HG02798 (cell line): ENCODE measurements around the gene CXCR5.

Experiments used
- ATAC-seq: cut with Tn5 transposase; IDR thresholded peaks from one replicate; pipeline ENCODE4 v1.9.1; 2021; ENCODE audit warnings: mild to moderate bottlenecking; ENCODE audit not compliant: unreplicated experiment, poor library complexity

Gene CXCR5

DNA sequence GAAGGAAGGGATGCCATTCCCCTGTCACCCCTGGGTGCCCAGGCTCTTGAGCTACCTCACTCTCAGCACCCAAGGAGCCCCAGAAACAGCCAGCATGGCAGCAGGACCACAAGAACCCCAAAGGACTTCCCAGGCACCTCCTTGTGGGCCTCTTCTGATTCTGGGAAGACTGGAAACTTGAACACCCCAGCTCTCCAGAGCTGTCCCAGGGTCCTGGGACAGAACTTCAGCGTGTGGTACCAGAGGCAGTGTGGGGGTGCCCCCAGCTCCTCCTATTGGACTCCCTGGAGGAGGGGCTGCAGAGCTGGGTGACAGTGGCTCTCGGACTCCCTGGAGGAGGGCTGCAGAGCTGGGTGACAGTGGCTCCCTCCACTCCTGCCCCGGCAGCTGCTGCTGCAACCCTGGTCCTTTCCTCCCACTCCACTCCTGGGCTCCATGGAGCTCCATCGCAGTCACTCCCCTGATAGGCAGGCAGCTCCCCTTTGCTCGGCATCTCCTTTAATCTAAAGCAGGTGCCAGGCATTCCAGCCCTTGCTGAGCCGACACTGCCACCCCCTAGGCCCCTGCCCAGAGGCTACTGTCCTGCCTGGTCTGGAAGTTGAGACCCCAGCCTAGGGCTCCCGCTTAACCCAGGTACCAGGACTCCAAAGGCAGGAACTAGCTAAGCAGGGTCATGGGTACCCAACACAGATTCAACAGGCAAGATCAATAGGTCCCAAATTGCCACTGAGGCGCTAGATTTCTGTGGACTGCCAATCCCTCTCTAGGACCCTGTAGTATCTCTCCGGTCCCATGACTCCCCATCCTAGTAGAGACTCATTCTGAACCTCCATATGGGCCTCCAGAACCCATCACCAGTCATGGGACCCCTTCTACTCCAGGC is 39.3 kb downstream of the CXCR5 start:
- ATAC-seq, result no peak

DNA sequence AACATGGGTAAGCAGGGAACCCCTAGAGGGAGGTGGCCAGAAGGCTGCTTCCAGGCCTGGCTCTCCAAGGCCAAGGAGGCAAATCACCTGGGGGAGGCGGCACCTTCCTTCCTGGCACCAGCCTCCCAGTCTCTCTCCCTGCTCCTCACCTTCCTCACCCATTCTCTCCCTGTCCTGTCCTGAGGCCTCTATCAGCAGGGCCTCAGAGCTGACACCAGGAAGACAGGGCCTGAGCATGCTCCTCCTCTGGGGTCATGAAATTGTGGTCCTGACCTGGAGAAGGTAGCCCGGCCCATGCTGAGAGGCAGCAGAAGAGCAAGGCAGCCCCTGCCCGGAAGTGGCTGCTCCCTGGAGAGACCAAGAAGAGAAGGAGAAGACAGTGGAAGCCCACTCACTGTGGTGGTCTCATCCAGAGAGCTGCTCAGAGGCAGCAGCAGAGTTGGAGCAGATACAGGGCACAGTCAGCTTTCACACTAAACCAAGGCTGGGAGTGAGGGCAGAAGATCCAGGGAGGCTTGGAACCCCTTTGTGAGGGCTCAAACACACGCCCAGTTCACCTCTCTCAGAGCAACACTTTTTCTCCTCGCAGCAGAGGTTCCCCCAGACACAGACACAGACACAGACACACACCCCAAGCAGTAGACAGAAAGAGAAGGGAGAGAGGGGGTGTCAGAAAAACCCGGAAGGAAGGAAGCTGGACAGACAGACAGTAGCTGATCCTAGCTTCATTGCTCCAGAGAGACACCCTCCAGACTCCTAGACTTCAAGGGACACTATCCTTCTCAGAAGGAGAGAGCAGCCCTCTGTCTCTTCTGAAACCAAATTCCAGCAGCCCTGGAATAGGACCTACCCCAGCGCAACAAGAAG is 40.3 kb downstream of the CXCR5 start:
- no peak for ATAC-seq

DNA sequence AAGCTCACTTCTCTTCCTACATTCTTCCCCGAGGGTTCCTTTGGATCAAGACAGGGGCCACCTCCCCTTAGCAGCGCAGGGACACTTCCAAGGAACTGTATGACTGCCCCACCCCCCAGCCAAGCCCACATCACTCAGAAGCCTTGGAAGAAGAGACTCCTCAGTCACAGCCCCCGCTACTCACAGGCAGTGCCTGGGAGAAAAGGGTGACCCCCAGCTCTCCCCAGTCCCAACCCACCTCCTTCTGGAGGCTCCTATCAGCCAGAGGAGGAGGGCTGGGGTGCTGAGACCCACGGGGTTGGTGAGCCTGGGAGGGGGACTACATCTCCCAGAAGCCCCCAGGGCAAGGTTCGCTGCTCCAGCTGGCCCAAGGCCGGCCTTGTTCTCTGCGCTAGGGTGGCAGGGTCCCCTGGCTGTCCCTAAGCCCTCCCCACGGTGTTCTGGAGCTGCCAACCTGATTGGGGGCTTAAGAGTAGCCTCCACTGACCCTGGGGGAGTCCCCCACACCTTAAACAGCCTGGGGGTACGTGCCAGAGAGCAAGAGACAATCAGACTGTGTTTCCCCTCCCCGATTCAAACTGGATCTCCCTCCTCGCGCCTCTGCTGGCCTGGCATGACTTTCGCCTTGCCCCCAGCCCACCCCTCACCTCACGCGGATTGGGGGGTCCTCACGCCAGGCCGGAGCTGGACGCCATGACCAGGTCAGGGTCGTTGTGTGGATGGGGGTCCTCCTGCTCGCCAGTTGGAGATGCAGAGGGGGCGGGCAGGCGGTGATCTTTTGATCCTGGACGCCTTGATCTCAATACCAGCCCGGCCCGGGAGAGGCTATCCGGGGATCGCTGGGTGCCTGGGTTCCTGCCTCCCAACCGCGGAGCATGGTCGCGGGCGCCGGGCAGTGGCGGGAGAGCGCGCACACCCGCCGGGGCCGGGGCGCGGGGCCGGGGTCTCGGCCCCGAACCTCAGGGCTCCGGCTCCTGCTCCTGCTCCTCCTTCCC is 41.2 kb downstream of the CXCR5 start:
- no peak for ATAC-seq

DNA sequence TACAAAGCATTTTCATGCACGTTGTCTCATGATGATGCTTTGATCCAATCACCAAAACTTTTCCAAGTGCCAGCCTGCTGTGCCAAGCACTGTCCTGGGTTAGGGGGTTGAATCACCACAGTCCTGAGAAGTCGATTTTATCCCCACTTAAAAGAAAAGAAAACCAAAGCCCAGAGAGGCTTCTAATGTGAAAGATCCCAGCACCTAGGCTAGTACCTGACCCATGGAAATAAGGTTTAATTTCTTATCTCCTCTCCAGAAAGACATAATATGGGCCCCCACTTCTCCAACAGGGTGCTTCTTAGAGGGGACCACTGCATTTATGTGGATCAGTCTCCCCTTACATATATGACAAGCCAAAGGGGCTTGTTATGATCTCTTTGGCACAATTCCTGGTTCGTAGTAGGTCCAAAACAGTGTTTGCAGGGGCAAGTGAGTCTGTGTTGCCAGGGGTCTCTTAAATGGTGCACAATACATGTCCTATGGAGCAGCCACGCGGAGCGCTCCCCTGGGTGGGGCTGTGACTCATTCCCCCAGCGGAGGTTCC is 43.9 kb downstream of the CXCR5 start:
- no peak for ATAC-seq

DNA sequence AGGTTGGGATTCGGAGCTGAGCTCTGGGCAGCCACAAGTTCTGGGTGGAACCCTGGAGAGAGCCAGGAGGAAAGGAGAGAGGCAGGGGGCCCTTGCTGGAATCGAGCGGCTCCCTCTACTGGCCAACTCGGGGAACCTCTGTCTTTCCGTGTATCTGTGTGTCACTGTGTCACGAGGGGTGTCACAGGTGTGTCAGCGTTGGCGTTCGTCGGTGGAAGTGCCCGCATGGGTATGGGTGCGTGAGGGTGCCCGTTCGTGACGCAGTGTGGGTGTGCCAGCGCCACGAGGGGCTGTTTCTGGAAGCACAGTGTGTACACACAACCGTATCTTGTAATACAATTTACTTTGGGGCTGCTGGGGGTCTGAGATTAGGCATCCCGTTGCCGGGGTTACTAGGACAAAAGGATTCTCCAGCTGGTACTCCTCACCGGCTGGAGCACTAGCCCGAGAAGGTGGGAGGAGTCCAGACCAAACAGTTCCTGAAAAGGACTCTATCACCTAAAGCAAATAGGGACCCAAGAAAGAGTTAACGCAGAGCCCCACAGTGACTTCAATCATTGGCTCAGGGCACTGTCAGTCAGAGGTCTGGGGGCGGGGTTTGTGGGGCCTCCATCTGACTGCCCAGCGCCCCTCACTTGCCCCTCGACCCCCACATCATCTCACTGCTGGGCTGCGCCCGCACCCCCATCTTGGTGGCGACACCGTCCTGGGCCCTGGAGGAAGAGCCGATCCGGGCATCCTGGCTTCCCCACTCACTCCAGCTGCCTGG is 44.6 kb downstream of the CXCR5 start:
- peak; percentile 45 for ATAC-seq

DNA sequence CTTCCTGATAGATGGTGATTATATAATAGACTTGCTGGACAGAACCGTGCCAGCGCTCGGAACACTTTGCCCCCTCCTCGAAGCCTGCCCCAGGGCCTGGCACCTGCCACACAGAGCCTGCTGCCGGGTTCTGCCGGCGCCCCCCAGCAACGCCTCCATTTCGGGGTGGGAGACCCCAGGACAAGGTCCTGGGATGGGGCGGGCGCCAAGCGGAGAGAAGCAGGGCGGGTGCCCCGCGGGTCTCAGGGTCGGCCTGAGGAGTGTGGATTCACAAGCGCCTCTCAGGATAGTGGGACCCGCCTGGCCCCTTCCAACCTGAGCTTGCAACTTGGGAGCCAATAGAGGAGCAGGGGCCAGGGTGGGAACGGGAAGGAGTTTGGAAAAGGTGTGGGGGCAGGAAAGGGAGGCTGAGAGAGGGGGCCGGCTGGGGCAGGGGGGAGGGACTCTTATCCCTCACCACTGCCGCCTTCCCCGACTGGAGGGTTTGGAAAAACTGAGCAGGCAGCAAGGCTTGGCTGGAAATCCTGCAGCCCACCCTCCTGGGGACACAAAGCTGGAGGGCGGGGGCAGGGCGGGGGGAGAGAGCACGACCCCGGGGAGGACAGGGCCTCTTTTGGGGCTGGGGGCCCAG is 45.3 kb downstream of the CXCR5 start:
- peak; percentile 0 for ATAC-seq

DNA sequence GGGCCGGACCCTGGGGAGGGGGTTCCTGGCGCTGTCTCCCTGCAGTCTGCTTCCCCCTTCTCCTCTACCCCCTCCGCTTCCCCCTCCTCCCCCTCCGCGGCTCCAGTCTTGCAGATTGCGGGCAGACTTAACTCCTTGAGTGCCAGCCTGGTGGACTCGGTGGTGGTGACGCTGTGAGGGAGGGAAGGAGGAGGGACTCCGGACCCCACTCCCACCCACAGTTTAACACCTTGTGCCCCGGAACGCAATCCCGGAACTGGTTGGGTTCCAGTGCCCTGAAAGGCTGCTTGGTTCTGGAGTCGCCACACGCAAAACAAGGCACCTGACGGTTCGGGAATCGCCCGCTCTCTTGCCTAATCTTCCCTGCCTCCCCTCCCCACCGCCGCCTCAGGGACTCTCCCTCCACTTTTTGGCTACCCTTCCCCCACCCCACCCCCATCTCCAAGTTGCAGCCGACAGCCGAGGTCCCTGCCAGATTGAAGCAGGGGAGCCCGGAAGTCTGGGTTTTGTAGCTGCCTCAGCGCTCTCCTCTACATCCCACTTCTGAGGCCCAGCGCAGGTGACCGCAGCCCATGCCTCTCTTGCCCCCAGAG is 45.9 kb downstream of the CXCR5 start:
- ATAC-seq, result no peak

DNA sequence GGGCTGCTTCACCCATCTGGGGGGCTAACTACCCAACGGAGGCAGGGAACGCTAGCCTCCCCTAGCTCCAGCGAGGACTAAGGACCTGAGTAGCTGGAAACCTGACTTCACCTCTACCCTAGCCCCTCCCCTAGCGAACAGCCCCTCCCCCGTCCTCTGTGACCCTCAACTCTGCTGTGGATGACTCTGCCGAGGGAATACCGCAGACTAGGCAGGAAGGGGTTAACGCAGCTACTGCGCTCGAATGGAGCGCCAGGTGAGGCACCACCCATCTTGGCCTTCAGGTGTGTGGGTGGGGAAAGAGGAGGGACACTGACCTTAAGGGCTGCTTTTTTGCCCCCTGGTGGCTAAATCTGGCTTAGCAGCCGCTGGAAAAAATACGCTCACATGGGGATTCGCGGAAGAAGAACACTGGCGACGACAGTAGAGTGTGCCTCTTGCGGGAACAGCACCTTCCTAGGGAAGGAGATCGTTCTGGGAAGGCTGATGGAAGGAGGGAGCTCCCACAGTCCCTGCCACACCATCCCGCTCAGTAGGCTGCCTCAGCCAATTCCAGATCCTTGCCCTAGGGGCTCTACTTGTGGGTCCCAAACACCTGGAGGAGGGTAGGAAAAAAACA is 46.5 kb downstream of the CXCR5 start:
- ATAC-seq, result peak; percentile 24

DNA sequence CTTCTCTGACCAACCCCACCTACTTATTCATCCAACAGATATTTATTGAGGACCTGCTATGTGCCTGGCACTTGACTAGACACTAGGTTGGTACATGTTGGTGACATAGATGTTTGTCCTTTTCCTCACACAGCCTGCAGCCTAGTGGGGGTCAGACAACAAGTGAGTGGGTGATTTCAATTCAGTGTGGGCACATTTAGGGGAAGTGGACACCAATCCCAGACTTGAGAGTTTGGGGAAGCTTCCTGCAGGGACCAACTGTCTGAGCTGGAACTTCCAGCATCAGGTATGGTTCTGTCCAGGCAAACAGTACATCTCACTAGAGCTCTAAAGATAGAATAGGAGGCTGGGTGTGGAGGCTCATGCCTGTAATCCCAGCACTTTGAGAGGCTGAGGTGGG is 47.9 kb downstream of the CXCR5 start:
- ATAC-seq, result no peak

DNA sequence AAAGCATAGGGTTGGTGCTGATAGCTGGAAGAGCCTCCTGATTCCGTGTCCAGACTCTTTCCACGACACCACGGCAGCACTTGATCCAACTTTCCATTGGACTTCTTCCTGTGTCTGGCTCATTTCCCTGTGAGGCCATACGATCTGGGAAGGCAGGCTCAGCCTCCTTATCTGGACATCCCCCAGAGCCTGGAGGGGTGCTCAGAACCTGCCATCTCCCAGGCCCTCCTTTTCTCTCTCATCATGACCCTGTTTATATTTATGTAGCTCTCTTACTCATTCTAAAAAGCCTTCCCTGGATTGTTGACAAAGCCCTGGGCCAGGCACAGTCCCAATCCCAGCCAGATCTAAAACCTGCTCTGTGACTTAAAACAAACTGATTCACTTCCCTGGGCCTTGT is 49.8 kb downstream of the CXCR5 start:
- no peak for ATAC-seq

DNA sequence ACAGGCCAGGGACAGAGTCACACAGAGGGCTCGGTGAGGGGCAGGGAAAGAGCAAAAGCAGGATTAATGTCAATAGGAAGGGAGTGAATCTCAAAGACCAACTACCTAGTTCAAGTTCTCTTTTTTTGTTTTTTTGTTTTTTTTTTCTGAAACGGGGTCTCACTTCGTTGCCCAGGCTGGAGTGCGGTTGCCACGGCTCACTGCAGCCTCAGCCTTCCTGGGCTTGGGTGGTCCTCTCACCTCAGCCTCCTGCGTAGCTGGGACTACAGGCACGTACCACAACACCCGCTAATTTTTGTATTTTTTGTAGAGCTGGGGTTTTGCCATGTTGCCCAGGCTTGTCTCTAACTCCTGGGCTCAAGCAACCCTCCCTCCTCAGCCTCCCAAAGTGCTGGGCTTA is 51.7 kb downstream of the CXCR5 start:
- no peak for ATAC-seq

DNA sequence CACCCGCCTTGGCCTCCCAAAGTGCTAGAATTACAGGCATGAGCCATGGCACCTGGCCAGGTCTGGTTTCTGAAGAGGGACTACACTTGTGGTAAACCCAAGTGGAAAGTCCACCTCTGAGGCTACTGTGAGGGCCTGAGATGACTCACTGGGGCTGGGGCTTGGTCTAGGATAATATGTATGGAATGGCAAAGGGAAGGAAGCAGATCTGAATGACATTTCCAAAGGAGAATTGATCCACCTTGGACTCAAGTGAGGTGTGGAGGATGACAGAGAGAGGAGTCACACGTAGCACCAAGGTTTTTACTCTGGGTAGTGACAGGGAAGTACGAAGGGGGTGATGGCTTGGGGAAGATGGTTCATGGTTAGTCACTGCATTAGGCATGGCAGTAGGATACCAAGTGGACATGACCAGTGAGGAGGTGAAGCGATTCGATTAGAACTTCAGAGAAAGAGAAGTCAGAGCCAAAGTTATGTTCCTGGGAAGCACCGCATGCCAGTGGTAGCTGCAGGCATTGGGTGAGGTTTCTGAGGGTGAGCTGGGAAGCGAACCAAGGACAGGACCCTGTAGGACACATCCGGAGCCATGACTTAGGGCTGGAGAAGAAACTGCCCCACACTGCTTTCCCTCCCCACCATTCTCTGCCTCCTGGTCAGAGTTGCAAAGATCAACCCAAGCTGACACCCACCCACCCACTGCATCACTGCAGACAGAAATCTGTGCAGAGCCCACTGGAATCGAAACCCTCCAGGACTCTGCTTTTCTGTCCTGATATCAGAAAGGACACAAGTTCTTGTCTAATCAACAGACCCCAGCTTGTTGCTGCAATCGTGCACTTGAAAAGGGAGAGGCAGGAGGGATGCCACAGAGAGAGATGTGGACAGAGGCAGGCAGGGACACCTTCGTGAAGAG is 55.1 kb downstream of the CXCR5 start:
- no peak for ATAC-seq

DNA sequence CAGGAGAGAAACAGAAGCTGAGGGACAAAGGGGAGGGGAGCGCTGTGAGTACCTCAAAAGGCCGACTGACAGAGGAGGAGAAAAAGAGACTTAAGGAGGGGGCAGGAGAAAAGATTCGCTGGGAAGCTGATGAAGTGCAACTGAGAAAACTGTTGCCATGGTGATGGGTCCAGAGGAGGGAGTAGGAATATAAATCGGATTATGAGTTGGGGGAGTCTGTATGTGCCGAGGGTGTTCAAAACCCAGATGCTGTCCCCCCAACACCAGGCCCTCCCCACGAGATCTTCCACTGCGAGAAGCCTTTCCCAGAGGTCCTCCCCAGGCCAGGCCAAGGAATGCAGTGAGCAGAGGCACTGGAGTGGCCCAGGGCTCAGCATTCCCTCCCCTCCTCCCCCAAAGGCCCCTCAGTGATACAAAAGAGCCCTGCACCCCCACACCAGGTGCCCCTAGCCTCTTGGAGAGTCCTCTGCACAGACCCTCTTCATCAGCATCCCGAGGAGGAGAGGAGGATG is 55.8 kb downstream of the CXCR5 start:
- no peak for ATAC-seq

DNA sequence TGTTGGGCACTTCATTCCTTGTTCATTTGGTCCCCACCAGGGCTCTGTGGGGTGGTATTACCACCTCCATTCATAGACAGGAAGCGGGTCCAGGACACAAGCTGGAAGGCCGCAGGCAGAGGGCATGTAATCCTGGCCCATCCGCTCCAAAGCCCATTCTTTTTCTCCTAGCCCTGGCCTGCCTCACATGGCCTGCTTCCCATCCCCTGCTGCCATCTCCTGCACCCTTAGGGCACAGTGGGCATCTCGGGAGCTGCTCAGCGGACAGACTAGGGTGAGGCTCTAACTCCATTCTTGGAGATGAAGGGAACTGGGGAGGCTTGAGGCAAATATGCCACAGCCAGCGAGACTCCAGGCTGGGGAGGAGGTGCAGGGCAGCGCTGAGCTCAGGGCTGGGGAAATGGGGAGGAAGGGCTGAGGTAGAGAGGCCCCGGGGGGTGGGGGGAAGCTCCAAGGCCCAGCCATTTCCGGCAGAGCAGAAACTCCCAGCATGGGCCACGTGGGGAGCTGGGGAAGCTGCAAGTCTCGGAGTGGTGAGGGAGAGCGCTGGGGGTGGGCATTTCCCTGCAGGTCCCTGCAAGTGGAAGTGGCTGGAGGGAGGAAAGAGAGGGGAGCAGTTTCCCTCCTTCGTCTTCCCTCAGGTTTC is 56.4 kb downstream of the CXCR5 start:
- no peak for ATAC-seq

DNA sequence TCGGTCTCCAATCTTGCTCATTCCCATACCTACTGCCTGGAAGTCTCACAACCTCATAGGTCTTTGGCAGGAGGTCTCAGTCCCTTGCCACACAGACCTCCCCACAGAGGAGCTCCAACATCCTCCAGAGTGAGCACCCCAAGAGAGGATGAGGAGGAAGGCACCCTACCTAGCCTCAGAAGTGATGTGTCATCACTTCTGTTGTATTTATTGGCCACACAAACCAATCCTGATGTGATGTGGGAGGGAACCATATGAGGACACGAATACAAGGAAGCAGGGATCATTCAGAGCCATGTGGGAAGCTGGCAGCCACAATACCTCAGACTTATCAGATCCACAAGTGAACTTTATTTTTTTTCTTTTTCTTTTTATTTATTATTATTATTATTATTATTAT is 63.4 kb downstream of the CXCR5 start:
- ATAC-seq, result no peak
